ENCODE measurements around the gene GTF2I.
"Not testable (repeated sequence)": the region's sequence is repeated elsewhere in the genome, so short reads cannot be mapped to it uniquely, and the experiment has no call there.

Gene GTF2I

DNA sequence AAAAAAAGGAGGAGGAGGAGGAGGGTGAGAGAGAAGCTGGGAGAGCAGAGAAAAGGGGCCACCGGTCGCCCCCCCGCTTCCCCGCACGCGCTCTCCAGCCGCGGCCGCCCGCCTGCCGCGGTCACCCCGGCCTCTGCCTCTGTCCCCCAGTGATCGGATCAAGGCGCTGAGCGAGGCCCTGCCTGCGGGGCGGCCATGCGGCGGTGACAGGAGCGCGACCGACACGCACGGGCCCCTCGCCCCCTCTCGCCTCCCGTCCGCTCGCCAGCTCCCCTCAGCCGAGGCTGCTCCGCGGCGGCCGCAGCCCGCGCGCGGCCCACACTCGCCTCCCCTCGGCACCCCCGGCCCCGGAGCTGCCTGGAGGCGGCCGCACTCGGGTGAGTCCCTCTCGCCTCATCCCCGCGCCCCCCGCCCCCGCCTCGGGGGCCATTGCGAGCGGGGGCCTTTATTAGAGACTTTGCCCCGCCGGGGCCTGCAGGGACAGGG is at the start of gene GTF2I:
Gene GTF2I (plus strand): TSS at position 27 of the 486 bp plus-strand sequence. CDS start 31,411 bp downstream, outside the sequence.
- DNase-seq, result no peak

DNA sequence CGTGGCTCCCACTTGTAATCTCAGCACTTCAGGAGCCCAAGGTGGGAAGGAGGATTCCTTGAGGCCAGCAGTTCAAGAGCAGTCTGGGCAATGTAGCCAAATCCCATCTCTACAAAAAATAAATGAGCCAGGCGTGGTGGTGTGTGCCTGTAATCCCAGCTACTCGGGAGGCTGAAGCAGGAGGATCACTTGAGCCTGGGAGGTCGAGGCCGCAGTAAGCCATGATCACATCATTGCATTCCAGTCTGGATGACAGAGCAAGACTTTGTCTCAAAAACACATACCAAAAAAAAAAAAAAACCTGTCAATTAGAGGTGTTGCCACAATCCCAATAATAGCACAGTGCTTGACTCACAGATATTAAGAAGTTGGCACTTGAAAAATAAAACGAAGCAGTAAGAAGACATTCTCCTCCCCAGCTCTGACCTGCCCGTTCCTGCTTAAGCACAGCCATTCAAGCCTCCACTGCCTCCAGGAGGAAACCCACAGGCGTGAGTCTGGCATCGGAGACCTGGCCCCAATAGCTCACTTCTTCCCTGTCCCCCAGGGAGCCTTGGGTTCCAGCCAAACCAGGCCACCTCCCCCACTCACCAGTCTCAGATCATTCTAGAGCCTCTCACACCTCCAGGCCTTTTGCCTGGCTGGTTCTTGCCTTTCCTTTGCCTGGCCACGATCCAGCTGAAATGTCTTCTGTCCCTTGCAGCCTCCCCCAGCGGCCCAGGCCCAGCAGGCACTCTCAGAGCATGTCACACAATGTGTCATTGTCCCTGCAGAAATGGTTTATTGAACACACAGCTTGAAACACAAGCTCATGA is 45.3 kb upstream of the GTF2I start:
- no peak for DNase-seq

DNA sequence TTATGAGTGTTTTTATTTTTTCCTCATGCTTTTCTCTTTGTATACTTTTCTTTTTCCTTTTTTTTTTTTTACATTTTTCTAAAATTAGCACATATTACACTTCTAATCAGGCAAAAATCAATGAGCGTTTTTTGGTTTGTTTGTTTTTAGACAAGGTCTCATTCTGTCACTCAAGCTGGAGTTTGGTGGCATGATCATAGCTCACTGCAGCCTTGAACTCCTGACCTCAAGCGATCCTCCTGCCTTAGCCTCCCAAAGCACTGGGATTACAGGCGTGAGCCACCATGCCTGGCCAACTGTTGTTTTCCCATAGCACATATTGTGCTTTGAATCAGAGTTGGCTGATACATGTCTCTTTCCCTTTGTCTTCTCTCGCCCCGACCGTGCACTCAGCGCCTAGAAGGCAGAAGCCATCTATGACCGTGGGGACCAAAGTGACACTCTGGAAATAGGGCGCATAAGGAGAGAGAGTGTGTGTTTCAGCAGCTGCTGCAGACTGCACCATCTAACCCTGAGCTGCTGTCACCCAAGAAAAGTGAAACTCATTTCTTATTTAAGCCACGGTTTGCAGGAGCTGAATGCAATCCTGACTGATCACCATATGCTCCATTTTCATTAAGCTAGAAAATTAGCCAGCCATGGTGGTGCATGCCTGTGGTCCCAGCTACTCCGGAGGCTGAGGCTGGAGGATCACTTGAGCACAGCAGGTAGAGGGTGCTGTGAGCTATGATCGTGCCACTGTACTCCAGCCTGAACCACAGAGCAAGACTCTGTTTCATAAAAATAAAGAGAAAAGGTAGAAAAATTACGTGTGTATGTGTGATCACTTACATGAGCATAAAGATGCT is 41.4 kb upstream of the GTF2I start:
- DNase-seq, result no peak

DNA sequence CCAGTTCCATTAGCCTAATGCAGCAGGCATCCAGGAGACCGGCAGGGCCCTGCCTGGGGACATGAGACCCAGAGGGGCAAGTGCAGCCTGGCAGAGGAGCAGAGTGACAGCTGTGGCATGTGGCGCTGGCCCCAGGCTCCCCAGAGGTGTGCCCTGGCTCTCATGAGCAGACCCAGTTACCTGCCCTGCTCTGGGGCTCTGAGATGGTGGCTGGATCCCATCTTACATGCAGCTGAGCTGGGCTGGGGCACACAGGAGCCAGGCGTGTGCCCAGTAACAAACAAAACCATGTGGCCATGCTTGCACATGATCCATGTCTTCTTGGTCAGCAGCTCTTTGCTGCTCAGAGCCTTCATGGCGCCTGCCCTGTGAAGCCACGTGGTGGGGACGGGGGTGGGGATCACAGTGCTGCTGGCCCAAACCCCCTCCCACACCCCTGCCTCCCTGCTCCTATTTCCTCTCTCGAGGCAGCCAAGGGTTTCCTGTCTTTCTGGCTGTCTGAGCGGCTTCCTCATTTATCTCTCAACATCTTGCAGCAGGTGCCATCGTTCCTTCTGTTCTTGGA is 40.3 kb upstream of the GTF2I start:
- peak; percentile 17 for DNase-seq

DNA sequence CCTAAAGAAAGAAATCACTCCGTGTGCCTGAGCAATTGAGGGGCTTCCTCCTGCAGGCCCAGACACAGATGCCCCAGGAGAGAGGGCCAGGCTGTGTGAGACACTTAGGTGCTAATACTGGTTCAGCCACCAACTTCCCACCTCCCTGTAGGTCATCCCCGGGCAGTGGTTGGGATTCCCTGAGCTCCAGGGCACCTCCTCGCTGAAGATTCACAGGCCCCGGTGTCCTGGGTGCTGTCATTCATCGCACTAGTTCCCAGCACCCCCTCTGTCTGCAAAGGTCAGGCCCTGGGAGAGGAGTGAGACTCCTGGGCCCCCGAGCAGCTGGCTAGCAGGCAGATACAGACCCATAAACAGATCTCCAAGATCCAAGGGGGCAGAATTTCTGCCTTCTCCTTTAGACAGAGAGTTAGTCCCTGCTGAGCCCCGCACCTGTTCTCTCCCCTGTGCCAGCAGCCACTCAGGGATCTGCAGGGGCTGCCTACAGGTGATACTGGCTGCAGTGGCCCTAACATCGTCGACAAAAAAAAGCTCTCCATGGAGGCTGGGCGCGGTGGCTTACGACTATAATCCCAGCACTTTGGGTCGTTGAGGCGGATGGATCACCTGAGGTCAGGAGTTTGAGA is 38.2 kb upstream of the GTF2I start:
- DNase-seq, result no peak

DNA sequence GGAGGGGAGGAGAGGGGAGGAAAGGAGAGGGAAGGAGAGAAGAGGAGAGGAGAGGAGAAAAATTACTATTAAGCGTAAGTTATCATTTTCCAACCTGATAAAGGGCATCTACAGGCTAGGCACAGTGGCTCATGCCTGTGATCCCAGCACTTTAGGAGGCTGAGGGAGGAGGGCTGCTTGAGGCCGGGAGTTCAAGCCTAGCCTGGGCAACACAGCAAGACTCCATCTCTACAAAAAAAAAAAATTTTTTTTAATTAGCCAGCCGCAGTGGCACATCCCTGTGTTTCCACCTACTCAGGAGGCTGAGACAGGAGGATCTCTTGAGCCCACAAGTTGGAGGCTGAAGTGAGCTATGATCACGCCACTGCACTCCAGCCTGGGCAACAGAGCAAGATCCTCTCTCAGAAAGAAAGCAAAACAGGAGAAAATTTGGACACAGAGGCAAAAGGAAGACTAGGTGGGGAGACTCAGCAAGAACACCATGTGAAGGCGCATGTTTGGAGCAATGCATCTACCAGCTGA is 35.2 kb upstream of the GTF2I start:
- DNase-seq, result no peak

DNA sequence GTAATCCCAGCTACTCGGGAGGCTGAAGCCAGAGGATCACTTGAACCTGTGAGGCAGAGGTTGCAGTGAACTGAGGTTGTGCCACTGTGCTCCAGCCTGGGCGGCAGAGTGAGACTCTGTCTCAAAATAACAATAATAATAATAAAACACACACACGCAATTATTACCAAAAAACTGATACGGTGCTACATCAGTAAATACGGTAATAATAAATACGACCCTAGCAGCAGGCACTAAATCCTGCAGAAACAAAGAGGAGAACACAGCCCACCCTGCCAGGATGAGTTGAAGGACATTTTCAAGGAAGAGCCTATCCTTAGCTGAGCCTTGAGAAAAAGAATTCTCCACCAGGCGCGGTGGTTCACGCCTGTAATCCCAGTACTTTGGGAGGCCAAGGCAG is 34.4 kb upstream of the GTF2I start:
- no peak for DNase-seq

DNA sequence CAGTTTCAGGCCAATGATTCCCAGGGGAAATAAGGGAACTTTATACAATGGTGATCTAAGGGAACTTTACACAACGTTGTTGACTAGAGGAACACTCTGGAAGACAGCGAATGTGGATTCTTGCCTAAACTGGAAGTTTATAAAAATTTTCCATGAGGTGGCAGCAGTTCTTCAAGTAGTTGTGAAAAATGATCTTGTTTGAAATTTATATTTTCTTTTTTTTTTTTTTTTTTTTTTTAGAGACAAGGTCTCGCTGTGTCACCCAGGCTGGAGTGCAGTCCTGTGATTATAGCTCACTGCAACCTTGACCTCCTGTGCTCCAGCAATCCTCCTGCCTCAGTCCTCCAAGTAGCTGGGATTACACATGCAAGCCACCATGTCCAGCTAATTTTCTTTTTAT is 32.1 kb upstream of the GTF2I start:
- no peak for DNase-seq

DNA sequence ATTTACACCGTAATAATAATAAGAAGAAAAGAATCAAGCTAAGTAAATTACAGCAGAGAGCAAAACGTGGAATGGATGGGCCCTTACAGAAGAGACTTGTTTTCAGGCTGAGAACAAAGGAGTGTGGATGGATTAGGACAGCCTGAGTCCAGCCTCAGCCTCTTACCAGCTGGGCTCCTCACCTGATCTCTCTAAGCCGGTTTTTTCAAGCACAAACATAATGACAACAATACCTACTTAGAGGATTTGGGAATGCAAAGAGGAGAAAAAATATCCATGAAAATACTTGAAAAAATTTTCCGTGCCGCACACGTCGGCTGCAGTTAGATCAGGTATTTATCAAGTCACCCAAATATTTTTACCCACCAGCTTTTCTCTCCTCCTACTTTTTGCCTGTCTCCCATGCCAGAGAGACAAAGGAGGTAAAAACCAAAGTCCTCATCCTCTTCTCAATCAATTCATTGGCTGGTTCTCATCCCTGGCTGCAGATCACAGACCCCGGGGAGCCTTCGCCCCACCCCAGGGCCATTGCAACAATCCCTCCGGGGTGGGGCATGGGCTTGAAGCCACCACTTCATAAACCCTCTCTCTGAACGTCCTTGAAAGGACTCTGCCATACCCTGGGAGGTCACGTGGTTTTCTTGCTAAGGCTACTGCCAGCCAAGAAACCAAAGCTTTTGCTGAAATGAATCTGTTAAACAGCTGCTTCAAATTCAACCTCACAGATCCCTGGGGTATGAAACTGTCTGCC is 29.7 kb upstream of the GTF2I start:
- no peak for DNase-seq

DNA sequence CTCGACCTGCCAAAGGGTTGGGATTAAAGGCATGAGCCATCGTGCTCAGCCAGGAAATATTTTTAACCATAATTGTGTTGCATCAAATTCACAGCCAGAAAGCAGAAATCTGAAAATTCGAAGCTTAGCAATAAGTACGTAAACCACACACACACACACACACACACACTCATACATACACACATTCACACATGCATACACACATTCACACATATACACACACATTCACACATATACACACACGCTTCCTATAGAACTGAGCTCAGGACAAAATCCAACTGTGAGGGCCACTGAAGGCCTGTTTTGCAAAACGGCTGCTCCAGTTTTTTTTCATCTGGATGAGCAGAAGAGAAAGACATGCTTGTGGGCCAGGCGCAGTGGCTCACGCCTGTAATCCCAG is 25.0 kb upstream of the GTF2I start:
- no peak for DNase-seq

DNA sequence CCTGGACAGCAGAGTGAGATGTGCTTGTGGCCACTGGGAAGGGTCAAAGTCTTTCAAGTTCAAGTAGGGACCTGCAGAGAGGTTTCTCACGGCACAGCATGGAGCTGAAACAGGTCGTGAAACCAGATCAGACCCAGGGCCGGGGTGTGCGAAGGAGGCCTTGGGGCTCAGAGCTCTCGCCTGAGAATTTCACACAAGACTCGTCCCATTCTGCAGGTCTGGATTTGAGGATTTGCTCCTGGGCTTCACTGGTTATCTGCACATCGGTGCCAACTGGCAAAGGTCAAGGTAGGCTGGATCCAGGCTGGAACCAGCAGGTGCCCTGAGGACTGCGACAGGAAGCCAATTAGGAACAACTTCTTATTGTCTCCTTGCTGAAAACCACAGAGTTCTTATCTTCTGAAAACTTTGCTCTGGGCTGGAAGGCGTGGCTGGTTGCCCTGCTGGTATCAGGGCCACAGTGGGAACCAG is 24.0 kb upstream of the GTF2I start:
- DNase-seq, result no peak

DNA sequence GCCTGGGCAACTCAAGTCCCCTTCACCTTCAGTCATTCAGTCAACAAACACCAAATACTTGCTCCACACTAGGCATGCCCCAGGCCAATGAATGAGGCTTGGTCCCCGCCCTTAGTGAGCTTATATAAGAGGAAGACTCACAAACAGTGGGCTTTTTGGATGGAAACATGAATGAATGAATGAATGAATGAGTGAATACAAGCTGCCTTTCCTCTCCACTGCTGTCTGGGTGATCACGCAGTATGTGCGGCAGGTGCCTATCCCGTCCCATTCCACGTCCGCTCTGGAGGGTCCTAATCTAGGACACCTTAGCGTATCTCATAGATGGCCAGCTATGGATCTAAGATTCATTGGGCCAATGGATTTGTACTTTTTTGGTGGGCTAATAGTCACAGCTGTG is 19.8 kb upstream of the GTF2I start:
- no peak for DNase-seq

DNA sequence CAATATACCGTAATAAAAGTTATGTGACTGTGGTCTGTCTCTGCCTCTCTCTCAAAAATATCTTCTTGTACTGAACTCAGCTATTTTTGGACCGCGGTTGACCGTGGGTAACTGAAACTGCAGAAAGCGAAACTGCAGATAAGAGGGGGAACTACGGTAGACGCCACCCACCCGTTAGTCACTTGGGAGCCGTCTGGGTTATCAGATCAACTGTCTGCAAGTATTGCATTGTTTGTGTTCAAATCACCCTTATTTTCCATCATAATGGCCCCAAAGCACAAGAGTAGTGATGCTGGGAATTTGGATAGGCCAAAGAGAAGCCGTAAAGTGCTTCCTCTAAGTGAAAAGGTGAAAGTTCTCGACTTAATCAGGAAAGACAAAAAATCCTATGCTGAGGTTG is 7.5 kb upstream of the GTF2I start:
- DNase-seq, result peak; percentile 55

DNA sequence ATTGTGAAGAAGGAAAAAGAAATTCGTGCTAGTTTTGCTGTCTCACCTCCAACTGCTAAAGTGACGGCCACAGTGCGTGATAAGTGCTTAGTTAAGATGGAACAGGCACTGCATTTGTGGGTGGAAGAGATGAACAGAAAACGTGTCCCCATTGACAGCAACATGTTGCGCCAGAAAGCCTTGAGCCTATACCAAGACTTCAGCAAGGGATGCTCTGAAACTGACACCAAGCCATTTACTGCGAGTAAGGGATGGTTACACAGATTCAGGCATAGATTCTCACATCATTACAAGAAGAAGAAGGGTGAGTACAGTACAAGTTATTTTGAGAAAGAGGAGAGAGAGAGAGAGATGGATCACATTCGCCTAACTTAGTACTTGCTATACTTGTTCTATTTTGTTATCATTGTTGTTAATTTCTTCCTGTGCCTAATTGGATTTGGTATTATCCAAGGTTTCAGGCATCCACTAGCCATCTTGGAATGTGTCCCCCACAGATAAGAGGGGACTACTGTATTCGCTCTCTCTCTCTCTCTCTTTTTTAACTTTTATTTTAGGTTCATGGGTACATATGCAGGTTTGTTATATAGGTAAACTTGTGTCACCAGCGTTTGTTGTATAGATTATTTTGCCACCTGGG is 6.9 kb upstream of the GTF2I start:
- not testable (repeated sequence) for DNase-seq

DNA sequence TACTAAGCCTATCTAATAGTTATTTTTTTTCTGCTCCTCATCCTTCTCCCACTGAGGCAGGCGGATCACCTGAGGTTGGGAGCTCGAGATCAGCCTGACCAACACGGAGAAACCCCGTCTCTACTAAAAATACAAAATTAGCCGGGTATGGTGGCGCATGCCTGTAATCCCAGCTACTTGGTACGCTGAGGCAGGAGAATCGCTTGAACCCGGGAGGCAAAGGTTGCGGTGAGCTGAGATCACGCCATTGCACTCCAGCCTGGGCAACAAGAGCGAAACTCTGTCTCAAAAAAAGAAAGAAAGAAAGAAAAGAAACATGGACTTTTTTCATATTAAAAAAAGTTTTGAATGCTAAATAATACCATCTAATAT is 6.4 kb upstream of the GTF2I start:
- DNase-seq, result not testable (repeated sequence)

DNA sequence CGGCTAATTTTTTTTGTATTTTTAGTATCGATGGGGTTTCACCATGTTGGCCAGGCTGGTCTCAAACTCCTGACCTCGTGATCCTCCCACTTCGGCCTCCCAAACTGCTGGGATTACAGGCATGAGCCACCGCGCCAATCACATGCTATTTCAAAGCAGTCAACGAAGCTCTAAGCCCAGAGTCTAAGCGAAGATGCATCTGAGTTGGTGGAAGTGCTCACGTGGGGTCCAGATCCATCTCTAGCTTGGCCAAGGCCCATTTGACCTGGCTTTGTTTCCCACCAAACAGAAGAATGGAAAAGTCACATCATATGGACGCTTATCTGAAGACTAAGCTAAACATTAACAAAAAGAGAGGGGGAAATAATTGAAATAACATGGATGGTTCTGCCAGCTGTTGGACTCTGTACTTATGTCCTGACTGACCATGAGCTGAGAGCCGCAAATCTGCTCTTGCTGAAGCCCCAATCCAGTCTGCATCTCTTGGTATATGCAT is 3.8 kb upstream of the GTF2I start:
- DNase-seq, result no peak

DNA sequence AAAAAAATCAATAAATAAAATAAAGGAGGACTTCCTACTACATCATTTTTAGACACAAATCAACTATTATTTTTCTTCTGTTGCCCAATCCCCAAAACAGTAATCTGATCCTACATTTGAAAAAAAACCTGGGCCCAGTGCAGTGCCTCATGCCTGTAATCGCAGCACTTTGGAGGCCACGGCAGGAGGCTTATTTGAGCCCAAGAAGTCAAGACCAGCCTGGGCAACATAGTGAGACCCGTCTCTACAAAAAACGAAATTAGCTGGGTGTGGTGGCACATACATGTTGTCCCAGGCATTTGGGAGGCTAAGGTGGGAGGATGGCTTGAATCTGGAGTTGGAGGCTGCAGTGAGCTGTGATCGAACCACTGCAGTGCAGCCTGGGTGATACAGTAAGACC is 2.7 kb upstream of the GTF2I start:
- DNase-seq, result no peak

DNA sequence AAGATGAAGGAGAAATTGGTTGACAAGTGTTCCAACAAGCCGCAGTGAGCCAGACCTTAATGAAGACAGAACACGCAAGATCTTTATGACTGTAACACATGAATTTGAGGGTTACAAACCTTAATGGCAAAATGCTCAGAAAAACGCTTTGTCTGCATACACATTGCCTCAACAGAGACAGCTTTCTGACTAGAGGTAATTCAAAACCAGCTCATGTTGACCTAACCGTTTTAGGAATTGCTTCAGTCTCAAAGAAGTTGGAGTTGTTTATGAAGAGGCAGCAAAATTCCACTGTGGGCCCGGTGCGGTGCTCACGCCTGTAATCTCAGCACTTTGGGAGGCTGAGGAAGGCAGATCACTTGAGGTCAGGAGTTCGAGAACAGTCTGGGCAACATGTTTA is 2.2 kb upstream of the GTF2I start:
- DNase-seq, result no peak

DNA sequence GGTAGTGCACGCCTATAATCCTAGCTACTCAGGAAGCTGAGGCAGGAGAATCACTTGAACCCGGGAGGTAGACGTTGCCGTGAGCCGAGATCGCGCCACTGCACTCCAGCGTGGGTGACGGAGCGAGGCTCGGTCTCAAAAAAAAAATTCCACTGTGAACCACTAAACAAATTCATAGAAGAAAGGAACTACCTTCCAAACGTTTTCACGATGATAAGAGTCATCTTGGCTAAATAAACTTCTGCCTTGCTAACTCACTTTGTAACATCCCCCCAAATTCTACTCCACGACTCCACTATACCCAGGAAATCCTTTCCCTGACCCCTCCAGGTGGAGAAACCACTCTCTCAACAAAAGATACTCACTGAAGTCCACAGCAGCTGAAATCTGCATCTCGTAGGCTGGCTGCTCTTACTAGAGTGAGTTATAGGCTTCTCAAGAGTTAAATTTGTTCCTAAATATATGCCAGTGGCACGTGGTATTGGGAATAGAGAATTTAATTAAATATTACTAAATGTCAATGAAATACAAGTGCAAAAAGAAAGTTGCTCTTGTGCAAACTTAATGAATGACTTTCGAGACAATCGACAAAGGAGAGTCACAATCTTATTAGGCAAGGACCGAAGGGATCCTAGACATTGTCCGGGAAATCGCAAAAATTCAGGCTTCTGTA is 1.6 kb upstream of the GTF2I start:
- DNase-seq, result no peak

DNA sequence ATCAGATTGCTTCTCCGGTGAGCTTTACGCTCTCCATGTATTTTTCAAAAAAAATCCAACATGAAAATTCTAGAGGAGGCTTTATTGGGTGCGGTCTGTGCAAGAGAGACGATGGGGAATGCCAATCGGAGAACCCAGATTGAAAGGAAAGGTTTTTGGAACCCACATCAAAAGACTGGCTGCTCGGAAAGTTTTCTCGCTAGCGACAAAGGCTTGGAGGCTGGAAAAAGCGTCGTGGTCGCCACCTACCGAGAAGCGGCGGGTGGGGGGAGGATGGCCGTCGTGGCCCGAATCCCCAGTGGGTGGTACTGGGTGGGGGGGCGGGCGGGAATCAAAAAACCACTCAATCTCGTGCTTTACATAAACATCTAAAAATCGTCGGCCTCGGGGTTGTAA is 1.1 kb upstream of the GTF2I start:
- no peak for DNase-seq
